AG09309 (cell line): Measurements from ENCODE around the gene DDX20.

Experiments
- DNase-seq: peaks from one replicate; pipeline ENCODE4 v3.0.0-alpha.2; 2010; ENCODE audit warnings: low read depth
- H3K4me3 ChIP-seq: 2 replicates; pipeline ENCODE4 v1.5.1; 2011; ENCODE audit warnings: mild to moderate bottlenecking, low read depth, low read length, moderate library complexity; ENCODE audit not compliant: control insufficient read depth
- TF ChIP-seq, protein P1 (sequence below): IDR thresholded peaks from 2 replicates; pipeline ENCODE4 v1.5.1; 2011; ENCODE audit warnings: mild to moderate bottlenecking, low read depth, low read length, inconsistent platforms; ENCODE audit not compliant: insufficient read depth, control insufficient read depth; ENCODE audit errors: missing control alignments

DDX20 gene, protein sequence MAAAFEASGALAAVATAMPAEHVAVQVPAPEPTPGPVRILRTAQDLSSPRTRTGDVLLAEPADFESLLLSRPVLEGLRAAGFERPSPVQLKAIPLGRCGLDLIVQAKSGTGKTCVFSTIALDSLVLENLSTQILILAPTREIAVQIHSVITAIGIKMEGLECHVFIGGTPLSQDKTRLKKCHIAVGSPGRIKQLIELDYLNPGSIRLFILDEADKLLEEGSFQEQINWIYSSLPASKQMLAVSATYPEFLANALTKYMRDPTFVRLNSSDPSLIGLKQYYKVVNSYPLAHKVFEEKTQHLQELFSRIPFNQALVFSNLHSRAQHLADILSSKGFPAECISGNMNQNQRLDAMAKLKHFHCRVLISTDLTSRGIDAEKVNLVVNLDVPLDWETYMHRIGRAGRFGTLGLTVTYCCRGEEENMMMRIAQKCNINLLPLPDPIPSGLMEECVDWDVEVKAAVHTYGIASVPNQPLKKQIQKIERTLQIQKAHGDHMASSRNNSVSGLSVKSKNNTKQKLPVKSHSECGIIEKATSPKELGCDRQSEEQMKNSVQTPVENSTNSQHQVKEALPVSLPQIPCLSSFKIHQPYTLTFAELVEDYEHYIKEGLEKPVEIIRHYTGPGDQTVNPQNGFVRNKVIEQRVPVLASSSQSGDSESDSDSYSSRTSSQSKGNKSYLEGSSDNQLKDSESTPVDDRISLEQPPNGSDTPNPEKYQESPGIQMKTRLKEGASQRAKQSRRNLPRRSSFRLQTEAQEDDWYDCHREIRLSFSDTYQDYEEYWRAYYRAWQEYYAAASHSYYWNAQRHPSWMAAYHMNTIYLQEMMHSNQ

DNA sequence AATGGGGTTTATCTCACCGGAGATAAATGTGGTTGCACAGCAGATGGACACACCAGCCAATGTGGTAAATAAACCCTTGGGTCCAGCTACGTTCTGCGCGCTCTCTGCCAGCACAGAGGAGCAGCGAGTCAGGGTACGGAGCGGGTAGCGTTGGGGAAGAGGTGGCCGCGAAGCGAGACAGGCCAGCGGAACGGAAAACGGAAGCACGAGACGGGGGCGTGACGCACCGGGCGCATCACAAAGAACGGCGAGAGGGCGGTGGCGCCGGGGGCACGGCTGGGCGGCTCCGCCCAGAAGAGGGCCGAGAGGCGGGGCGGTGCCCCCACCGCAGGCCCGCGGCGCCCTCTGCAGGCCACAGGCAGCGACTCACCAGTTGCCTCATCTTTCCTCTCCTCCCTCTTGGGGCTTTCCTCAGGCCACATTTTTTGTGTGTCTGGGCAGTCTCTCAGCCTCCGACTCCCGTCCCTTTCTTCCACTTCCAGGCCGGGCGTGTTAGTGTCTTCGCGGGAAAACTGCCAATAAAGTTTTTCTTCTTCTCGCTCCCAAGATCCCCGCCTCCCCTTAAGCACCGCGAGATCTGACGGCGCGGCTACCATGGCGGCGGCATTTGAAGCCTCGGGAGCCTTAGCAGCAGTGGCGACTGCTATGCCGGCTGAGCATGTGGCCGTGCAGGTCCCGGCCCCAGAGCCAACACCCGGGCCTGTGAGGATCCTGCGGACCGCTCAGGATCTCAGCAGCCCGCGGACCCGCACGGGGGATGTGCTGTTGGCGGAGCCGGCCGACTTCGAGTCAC lies at the start of gene DDX20:
Gene DDX20, plus strand, starts transcription at position 571 of the 793 bp plus-strand sequence. Its CDS starts 24 bp downstream, at position 595.
- peak; percentile 92 for DNase-seq
- H3K4me3 ChIP-seq: peak within 1 kb of the TSS; percentile 82
- TF ChIP-seq, protein P1, sequence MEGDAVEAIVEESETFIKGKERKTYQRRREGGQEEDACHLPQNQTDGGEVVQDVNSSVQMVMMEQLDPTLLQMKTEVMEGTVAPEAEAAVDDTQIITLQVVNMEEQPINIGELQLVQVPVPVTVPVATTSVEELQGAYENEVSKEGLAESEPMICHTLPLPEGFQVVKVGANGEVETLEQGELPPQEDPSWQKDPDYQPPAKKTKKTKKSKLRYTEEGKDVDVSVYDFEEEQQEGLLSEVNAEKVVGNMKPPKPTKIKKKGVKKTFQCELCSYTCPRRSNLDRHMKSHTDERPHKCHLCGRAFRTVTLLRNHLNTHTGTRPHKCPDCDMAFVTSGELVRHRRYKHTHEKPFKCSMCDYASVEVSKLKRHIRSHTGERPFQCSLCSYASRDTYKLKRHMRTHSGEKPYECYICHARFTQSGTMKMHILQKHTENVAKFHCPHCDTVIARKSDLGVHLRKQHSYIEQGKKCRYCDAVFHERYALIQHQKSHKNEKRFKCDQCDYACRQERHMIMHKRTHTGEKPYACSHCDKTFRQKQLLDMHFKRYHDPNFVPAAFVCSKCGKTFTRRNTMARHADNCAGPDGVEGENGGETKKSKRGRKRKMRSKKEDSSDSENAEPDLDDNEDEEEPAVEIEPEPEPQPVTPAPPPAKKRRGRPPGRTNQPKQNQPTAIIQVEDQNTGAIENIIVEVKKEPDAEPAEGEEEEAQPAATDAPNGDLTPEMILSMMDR: peak; percentile 69

DNA sequence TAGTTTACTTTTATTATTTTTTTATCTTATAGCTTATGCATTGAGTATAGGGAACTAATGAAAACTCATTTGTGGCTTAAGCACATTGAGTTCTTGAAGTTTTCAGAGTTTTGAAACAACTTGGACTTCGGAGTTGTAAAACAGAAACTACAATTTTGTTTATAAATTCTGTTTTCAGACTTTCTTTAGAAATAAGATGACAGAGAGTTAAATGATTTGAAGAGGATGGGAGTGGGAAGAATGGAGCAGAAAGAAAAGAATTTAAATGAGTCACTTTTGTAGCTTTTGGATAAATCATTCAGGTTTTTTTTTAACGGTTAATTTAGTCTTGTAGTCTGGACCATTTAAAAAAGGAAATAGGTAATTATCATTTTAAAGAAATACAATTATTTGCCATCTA lies 48.8 kb upstream of the DDX20 start:
- TF ChIP-seq, protein P1: no peak
- DNase-seq: no peak
- no peak overlapping the region for H3K4me3 ChIP-seq

DNA sequence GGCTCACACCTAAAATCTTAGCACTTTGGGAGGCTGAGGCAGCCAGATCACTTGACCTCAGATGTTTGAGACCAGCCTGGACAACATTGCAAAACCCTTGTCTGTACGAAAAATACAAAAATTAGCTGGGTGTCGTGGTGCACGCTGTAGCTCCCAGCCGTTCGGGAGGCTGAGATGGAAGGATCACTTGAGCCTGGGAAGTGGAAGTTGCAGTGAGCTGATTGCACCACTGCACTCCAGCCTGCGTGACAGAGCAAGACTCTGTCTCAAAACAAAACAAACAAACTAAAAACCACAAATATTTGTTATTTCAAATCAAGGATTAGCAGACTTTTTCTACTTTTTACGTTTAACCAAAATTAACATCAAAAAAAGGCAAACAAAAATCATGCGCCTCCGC lies 47.8 kb upstream of the DDX20 start:
- DNase-seq: no peak

DNA sequence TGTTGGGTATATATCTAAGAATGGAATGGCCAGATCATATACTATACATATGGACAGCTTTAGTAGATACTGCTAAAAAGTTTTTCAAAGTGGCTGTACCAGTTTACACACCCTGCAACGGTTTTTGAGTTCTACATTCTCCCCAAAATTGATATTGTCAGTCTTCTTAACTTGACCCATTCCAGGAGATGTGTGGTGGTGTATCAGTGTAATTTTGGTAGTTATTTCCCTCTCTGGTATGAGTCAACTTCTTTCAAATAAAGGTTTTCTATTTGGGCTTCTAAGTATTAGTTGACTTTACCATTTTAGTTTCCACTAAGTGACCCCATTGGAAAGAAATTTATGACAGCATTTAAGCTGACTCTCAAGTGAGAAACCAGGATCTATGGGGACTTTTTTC lies 45.7 kb upstream of the DDX20 start:
- no peak overlapping the region for H3K4me3 ChIP-seq
- no peak for DNase-seq
- TF ChIP-seq, protein P1: no peak

More for the DNA sequence above, 47.8 kb upstream of the DDX20 start:
- TF ChIP-seq, protein P1: no peak
- no peak overlapping the region for H3K4me3 ChIP-seq

DNA sequence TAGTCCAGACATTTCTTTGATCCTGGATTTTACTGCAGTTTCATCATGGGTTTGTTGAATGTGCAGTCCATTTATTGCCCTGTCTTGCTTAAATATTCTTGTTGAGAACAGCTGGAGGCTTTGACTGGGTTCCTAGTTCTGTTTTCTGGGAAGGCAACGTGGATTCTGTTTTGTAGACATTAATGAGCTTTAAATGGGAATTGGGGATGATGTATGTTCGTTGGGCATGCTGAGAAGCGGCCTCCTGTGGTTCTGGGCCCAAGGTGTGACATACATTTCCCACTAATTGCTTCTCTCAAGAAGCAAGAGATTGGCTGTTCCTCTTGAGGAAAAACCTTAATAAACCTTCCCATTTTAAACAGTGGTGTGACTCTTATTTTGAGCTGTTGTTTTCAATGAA lies 39.4 kb upstream of the DDX20 start:
- no peak overlapping the region for H3K4me3 ChIP-seq
- TF ChIP-seq, protein P1: no peak
- DNase-seq: no peak

DNA sequence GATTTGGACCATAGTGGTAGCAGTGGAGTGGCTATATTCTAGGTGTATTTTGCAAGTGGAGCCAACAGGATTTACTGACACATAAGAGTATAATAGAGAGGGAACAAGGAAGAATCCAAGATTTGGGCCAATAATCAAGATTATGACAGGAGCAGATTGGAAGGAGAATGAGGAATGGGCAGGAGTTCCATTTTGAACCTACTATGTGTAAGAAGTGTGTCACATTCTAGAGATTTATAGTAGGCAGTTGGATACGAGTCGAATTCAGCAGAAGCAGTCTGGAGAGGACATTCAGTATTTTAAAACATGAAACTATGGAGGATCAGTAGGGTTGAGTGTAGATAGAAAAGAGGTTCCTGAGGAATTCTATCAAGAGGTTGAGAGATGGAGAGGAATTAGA lies 38.3 kb upstream of the DDX20 start:
- DNase-seq: no peak
- no peak overlapping the region for H3K4me3 ChIP-seq
- TF ChIP-seq, protein P1: no peak
